Uterus (tissue), 2 donors: ENCODE data around the gene CLRN1.

Experiments
- POLR2A ChIP-seq, 2 donors: fragments of 450-650 bp; IDR thresholded peaks; one replicate each; pipeline ENCODE4 v1.6.1; 2016; ENCODE audit warnings: antibody characterized with exemption in 2 of 2, mild to moderate bottlenecking in 1 of 2, moderate library complexity in 1 of 2
- TF ChIP-seq, protein P1 (sequence below), 4 experiments: fragments of 200-600 bp in 2 of 4; fragments of 450-650 bp in 2 of 4; sonication (generic) in 2 of 4; IDR thresholded peaks; one replicate each; pipeline ENCODE4 v1.5.1; 2016 to 2019; ENCODE audit warnings: antibody characterized with exemption in 4 of 4, mild to moderate bottlenecking in 2 of 4, moderate library complexity in 1 of 4

DNA sequence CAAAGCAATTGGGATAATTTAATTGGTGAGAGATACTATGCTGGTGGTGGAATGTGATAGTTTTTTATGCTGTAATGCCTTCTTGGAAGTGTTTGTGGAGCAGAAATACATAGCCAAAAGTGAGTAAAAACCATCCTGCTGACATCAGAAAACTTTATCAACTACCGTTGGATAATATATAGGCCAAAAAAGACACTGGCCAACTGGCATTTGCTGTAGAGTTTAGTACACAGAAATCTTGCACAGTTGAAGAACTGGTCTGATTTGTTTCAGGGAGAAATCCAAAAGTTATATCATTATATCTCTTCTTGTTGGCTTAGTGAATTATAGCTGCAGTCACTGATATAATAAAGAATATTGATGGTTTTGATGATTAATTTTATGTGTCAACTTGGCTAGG is 66.8 kb downstream of the CLRN1 start:
- TF ChIP-seq, protein P1, sequence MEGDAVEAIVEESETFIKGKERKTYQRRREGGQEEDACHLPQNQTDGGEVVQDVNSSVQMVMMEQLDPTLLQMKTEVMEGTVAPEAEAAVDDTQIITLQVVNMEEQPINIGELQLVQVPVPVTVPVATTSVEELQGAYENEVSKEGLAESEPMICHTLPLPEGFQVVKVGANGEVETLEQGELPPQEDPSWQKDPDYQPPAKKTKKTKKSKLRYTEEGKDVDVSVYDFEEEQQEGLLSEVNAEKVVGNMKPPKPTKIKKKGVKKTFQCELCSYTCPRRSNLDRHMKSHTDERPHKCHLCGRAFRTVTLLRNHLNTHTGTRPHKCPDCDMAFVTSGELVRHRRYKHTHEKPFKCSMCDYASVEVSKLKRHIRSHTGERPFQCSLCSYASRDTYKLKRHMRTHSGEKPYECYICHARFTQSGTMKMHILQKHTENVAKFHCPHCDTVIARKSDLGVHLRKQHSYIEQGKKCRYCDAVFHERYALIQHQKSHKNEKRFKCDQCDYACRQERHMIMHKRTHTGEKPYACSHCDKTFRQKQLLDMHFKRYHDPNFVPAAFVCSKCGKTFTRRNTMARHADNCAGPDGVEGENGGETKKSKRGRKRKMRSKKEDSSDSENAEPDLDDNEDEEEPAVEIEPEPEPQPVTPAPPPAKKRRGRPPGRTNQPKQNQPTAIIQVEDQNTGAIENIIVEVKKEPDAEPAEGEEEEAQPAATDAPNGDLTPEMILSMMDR (IDR thresholded peaks at IDR 0.05): no peak
- no peak for TF ChIP-seq POLR2A (IDR thresholded peaks at IDR 0.05)
